Nephron progenitor cell (in vitro differentiated cells): ENCODE measurements around the gene PMEL.

Experiments
- DNase-seq: peaks from one replicate; pipeline ENCODE4 v3.0.0; 2021
- H3K27ac Mint-ChIP-seq: 2 replicates; pipeline ENCODE4 v1.8.0; 2021; ENCODE audit warnings: mild to moderate bottlenecking, moderate library complexity, mixed read lengths
- H3K27me3 Mint-ChIP-seq: 2 replicates; pipeline ENCODE4 v1.8.0; 2021; ENCODE audit warnings: mild to moderate bottlenecking, low read depth, mixed read lengths; ENCODE audit not compliant: poor library complexity
- H3K36me3 Mint-ChIP-seq: 2 replicates; pipeline ENCODE4 v1.8.0; 2021; ENCODE audit warnings: low read depth, mixed read lengths
- H3K4me1 Mint-ChIP-seq: 2 replicates; pipeline ENCODE4 v1.8.0; 2021; ENCODE audit warnings: mixed read lengths
- H3K4me3 Mint-ChIP-seq: 2 replicates; pipeline ENCODE4 v1.8.0; 2021; ENCODE audit warnings: mild to moderate bottlenecking, moderate library complexity, mixed read lengths
- H3K9me3 Mint-ChIP-seq: 2 replicates; pipeline ENCODE4 v1.8.0; 2021; ENCODE audit warnings: mild to moderate bottlenecking, moderate library complexity, mixed read lengths
- CTCF ChIP-seq: fragments of 200-600 bp; sonication (generic); IDR thresholded peaks from 2 replicates; pipeline ENCODE4 v1.5.0; 2021; ENCODE audit warnings: antibody characterized with exemption

PMEL gene

DNA sequence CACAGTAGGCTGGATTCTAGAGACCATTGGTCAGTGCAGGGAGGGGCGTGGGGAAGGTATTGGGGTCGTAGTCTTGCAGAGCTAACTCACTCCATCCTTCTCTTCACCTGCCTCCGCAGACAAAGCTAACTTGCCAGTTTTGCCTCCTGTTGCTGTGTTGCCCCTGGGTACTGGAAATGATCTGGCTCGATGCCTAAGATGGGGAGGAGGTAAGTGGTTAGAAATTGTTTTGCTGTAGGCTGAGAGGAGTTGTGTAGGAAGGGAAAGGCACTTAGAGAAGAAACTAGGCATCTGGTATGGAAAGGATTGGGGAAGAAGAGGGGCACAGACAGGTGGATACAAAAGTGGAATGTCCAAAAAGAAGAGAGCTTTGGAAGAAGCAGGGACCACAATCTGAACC is 23.8 kb downstream of the PMEL start:
- TF ChIP-seq CTCF, result no peak
- Mint-ChIP-seq H3K4me1 (peaks cover 15% of the 10 kb centered on the region), H3K27me3 (peaks cover 45% of the 10 kb centered on the region), H3K4me3 (no peak overlapping the region), H3K36me3 (no peaks in the 10 kb centered on the region), H3K9me3 (no peaks in the 10 kb centered on the region), H3K27ac (no peak overlapping the region)
- DNase-seq, result no peak

GRCh38 chr12:55940065-55940732 is 25.6 kb downstream of the PMEL start:
- peak overlapping the region; percentile 63 for H3K4me3 Mint-ChIP-seq
- peaks cover 21% of the 10 kb centered on the region for H3K4me1 Mint-ChIP-seq
- H3K27me3 Mint-ChIP-seq, result peaks cover 59% of the 10 kb centered on the region
- no peaks in the 10 kb centered on the region for H3K36me3 Mint-ChIP-seq
- H3K27ac Mint-ChIP-seq, result no peak overlapping the region
- H3K9me3 Mint-ChIP-seq, result no peaks in the 10 kb centered on the region
- DNase-seq, result peak; percentile 86
- TF ChIP-seq CTCF, result peak; percentile 82

DNA sequence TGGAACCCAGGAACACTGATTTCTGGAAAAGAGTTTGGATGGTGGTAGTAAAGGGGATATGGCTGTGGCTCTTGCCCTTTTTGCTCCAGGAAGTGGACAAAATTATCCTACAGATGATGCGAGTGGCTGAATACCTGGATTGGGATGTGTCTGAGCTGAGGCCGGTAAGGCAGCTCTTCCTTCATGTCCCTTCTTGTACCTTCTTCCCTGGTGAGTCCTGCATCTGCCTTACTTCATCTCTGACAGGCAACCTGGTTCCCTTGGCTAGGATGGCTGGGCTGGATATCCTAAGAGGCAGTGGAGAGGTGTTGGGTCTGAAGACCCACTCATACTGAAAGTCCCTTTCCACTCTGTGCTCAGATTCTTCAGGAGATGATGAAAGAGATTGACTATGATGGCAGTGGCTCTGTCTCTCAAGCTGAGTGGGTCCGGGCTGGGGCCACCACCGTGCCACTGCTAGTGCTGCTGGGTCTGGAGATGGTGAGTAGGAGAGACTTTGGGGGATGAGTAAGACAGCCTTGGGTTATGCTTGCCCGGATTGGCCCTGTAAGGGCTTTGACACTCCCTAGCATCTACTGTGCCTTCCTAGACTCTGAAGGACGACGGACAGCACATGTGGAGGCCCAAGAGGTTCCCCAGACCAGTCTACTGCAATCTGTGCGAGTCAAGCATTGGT is 26.9 kb downstream of the PMEL start:
- H3K36me3 Mint-ChIP-seq, result no peaks in the 10 kb centered on the region
- H3K9me3 Mint-ChIP-seq, result no peaks in the 10 kb centered on the region
- TF ChIP-seq CTCF, result no peak
- peaks cover 21% of the 10 kb centered on the region for H3K4me1 Mint-ChIP-seq
- H3K4me3 Mint-ChIP-seq, result no peak overlapping the region
- peaks cover 71% of the 10 kb centered on the region for H3K27me3 Mint-ChIP-seq
- no peak overlapping the region for H3K27ac Mint-ChIP-seq
- no peak for DNase-seq

- H3K27me3 Mint-ChIP-seq, result peaks cover 71% of the 10 kb centered on the region
- no peak for TF ChIP-seq CTCF
- no peaks in the 10 kb centered on the region for H3K9me3 Mint-ChIP-seq
- no peaks in the 10 kb centered on the region for H3K36me3 Mint-ChIP-seq
- peaks cover 21% of the 10 kb centered on the region for H3K4me1 Mint-ChIP-seq
- H3K27ac Mint-ChIP-seq, result no peak overlapping the region
- no peak for DNase-seq
- no peak overlapping the region for H3K4me3 Mint-ChIP-seq
Observed at GRCh38 chr12:55937981-55938380, 27.9 kb downstream of the PMEL start.

- H3K4me1 Mint-ChIP-seq, result peaks cover 34% of the 10 kb centered on the region
- no peaks in the 10 kb centered on the region for H3K36me3 Mint-ChIP-seq
- H3K27me3 Mint-ChIP-seq, result peaks cover 78% of the 10 kb centered on the region
- no peak overlapping the region for H3K27ac Mint-ChIP-seq
- peak overlapping the region; percentile 31 for H3K4me3 Mint-ChIP-seq
- no peak for DNase-seq
- no peak for TF ChIP-seq CTCF
- no peaks in the 10 kb centered on the region for H3K9me3 Mint-ChIP-seq
Observed at GRCh38 chr12:55935738-55936151, 30.1 kb downstream of the PMEL start.

- H3K27ac Mint-ChIP-seq, result no peak overlapping the region
- peaks cover 82% of the 10 kb centered on the region for H3K27me3 Mint-ChIP-seq
- no peak overlapping the region for H3K4me3 Mint-ChIP-seq
Observed at GRCh38 chr12:55934773-55935172, 31.1 kb downstream of the PMEL start.

More at GRCh38 chr12:55934773-55935172, 31.1 kb downstream of the PMEL start:
- TF ChIP-seq CTCF, result no peak
- peaks cover 35% of the 10 kb centered on the region for H3K4me1 Mint-ChIP-seq
- DNase-seq, result no peak
- H3K36me3 Mint-ChIP-seq, result no peaks in the 10 kb centered on the region
- H3K9me3 Mint-ChIP-seq, result no peaks in the 10 kb centered on the region
